ENCODE results near the gene TNFSF13B.

The TNFSF13B gene

GRCh38 chr13:108342369-108343289 lies 73.1 kb downstream of the TNFSF13B start:
- DNase-seq (ENCODE audit: extremely low read depth, low read depth): no peak
- H3K4me3 ChIP-seq (replicated peaks; ENCODE audit: low read depth, low read length): no peak overlapping the region
- TF ChIP-seq CTCF (IDR thresholded peaks at IDR 0.05; ENCODE audit: low read depth, low read length, missing control alignments): peak; percentile 58

GRCh38 chr13:108345016-108345415 lies 75.5 kb downstream of the TNFSF13B start:
- DNase-seq (ENCODE audit: extremely low read depth, low read depth): no peak
- H3K4me3 ChIP-seq (replicated peaks; ENCODE audit: low read depth, low read length): no peak overlapping the region
- TF ChIP-seq CTCF (IDR thresholded peaks at IDR 0.05; ENCODE audit: low read depth, low read length, missing control alignments): no peak

GRCh38 chr13:108346376-108346775 lies 76.9 kb downstream of the TNFSF13B start:
- no peak for DNase-seq (ENCODE audit: extremely low read depth, low read depth)
- H3K4me3 ChIP-seq (replicated peaks; ENCODE audit: low read depth, low read length): no peak overlapping the region
- TF ChIP-seq CTCF (IDR thresholded peaks at IDR 0.05; ENCODE audit: low read depth, low read length, missing control alignments): no peak

- no peak for DNase-seq (ENCODE audit: extremely low read depth, low read depth)
- TF ChIP-seq CTCF (IDR thresholded peaks at IDR 0.05; ENCODE audit: low read depth, low read length, missing control alignments): no peak
- H3K4me3 ChIP-seq (replicated peaks; ENCODE audit: low read depth, low read length): no peak overlapping the region
Measured at GRCh38 chr13:108349269-108349668, 79.8 kb downstream of the TNFSF13B start.

- no peak for DNase-seq (ENCODE audit: extremely low read depth, low read depth)
- H3K4me3 ChIP-seq (replicated peaks; ENCODE audit: low read depth, low read length): no peak overlapping the region
- TF ChIP-seq CTCF (IDR thresholded peaks at IDR 0.05; ENCODE audit: low read depth, low read length, missing control alignments): no peak
Measured at GRCh38 chr13:108350579-108350978, 81.1 kb downstream of the TNFSF13B start.

GRCh38 chr13:108352599-108352998 lies 83.1 kb downstream of the TNFSF13B start:
- no peak for TF ChIP-seq CTCF (IDR thresholded peaks at IDR 0.05; ENCODE audit: low read depth, low read length, missing control alignments)
- H3K4me3 ChIP-seq (replicated peaks; ENCODE audit: low read depth, low read length): no peak overlapping the region
- DNase-seq (ENCODE audit: extremely low read depth, low read depth): no peak
